HK-2 (cell line): ENCODE results near the gene TNRC6A.
"Not testable (repeated sequence)": the region's sequence is repeated elsewhere in the genome, so short reads cannot be mapped to it uniquely, and the experiment has no call there.

Experiments
- DNase-seq: peaks from one replicate; pipeline ENCODE4 v3.0.0-alpha.2; 2018; ENCODE audit not compliant: unreplicated experiment

Gene TNRC6A

GRCh38 chr16:24815021-24815420 is 85.6 kb downstream of the TNRC6A start:
- DNase-seq: no peak

- no peak for DNase-seq
Observed at GRCh38 chr16:24816688-24817087, 87.2 kb downstream of the TNRC6A start.

- no peak for DNase-seq
Observed at GRCh38 chr16:24819462-24820040, 90.1 kb downstream of the TNRC6A start.

GRCh38 chr16:24820522-24820921 is 91.1 kb downstream of the TNRC6A start:
- no peak for DNase-seq

GRCh38 chr16:24821129-24821528 is 91.7 kb downstream of the TNRC6A start:
- DNase-seq: no peak

- DNase-seq: no peak
Observed at GRCh38 chr16:24822542-24822941, 93.1 kb downstream of the TNRC6A start.

- no peak for DNase-seq
Observed at GRCh38 chr16:24822974-24823373, 93.5 kb downstream of the TNRC6A start.

GRCh38 chr16:24825696-24826095 is 96.2 kb downstream of the TNRC6A start:
- DNase-seq: no peak

- no peak for DNase-seq
Observed at GRCh38 chr16:24826096-24826690, 96.7 kb downstream of the TNRC6A start.

- DNase-seq: no peak
Observed at GRCh38 chr16:24826817-24827566, 97.5 kb downstream of the TNRC6A start.

- DNase-seq: no peak
Observed at GRCh38 chr16:24829153-24829552, 99.7 kb downstream of the TNRC6A start.

GRCh38 chr16:24833352-24833751 is 103.9 kb downstream of the TNRC6A start:
- no peak for DNase-seq

- no peak for DNase-seq
Observed at GRCh38 chr16:24834459-24835335, 105.2 kb downstream of the TNRC6A start.

GRCh38 chr16:24836836-24837235 is 107.4 kb downstream of the TNRC6A start:
- DNase-seq: no peak

- DNase-seq: no peak
Observed at GRCh38 chr16:24837969-24838368, 108.5 kb downstream of the TNRC6A start.

- no peak for DNase-seq
Observed at GRCh38 chr16:24838554-24839266, 109.3 kb downstream of the TNRC6A start.

GRCh38 chr16:24839347-24839972 is 110.0 kb downstream of the TNRC6A start:
- DNase-seq: no peak

- DNase-seq: no peak
Observed at GRCh38 chr16:24841291-24841690, 111.8 kb downstream of the TNRC6A start.

- DNase-seq: no peak
Observed at GRCh38 chr16:24844101-24845030, 114.9 kb downstream of the TNRC6A start.

- not testable (repeated sequence) for DNase-seq
Observed at GRCh38 chr16:24845031-24845365, 115.5 kb downstream of the TNRC6A start.
